B cell (primary cell): ENCODE measurements around the gene RASA2. TPM values are rescaled to one million over a fixed set of nuclear protein-coding genes. Genes with fewer than 3 reads are reported as not detected.

ENCODE experiments used
- ATAC-seq: fragments of 200-7000 bp; cut with Tn5 transposase; one replicate; pipeline ENCODE4 v1.10.0; 2021; ENCODE audit warnings: low read depth, mild to moderate bottlenecking, moderate number of reproducible peaks, moderate library complexity
- CTCF ChIA-PET: fragments of 350-600 bp; sonication (Branson Sonifier 250); formaldehyde crosslinking; loops from one replicate; lab custom pipeline; 2021; ENCODE audit warnings: antibody characterized with exemption, inconsistent platforms; lab: Charles Lee
- POLR2A ChIA-PET: fragments of 350-600 bp; sonication (Branson Sonifier 250); formaldehyde crosslinking; loops from one replicate; lab custom pipeline; 2021; ENCODE audit warnings: antibody characterized with exemption; lab: Charles Lee
- DNase-seq: peaks from one replicate; pipeline ENCODE4 v3.0.0; 2013
- H2AFZ ChIP-seq: 2 replicates; pipeline ENCODE4 v1.6.1; 2012; ENCODE audit warnings: mild to moderate bottlenecking, low read depth, low read length; ENCODE audit not compliant: insufficient read depth, poor library complexity, severe bottlenecking
- H3K27ac ChIP-seq, 2 donors: 1 replicate in 1 of 2; 2 replicates in 1 of 2; pipeline ENCODE4 v1.5.1; 2012 to 2013; ENCODE audit warnings: low read length in 2 of 2, mild to moderate bottlenecking in 2 of 2, moderate library complexity in 1 of 2
- H3K27me3 ChIP-seq, 4 experiments: fragments of 200-600 bp in 1 of 4; sonication (generic) in 1 of 4; replicated peaks in 1 of 4; 1 replicate in 2 of 4; 2 replicates in 2 of 4; pipeline versions ENCODE4 v1.6.1 to v1.7.0; 2013 to 2016; ENCODE audit warnings: low read length in 3 of 4, mild to moderate bottlenecking in 2 of 4, mixed read lengths in 1 of 4, moderate library complexity in 1 of 4; ENCODE audit not compliant: insufficient read depth in 4 of 4, control insufficient read depth in 3 of 4; ENCODE audit errors: control extremely low read depth in 1 of 4
- H3K36me3 ChIP-seq, 2 experiments: replicated peaks in 1 of 2; 1 replicate in 1 of 2; 2 replicates in 1 of 2; pipeline versions ENCODE4 v1.6.1 to v1.7.1; 2013; ENCODE audit warnings: low read length in 1 of 2; ENCODE audit not compliant: insufficient read depth in 2 of 2, control insufficient read depth in 1 of 2; ENCODE audit errors: control extremely low read depth in 1 of 2, extremely low read depth in 1 of 2
- H3K4me1 ChIP-seq, 2 donors: fragments of 200-600 bp in 1 of 2; sonication (generic) in 1 of 2; 1 replicate in 1 of 2; 2 replicates in 1 of 2; pipeline versions ENCODE4 v1.5.1 to v1.6.1; 2013 to 2017; ENCODE audit warnings: low read length in 2 of 2; ENCODE audit not compliant: control insufficient read depth in 2 of 2, insufficient read depth in 2 of 2
- H3K4me2 ChIP-seq: replicated peaks from 2 replicates; pipeline ENCODE3; 2012; ENCODE audit warnings: mild to moderate bottlenecking, low read depth, low read length; ENCODE audit not compliant: poor library complexity, severe bottlenecking
- H3K4me3 ChIP-seq, 5 experiments: fragments of 200-600 bp in 1 of 5; sonication (generic) in 1 of 5; 1 replicate in 3 of 5; 2 replicates in 2 of 5; pipeline versions ENCODE4 v1.5.1 to v1.7.0; 2011 to 2016; ENCODE audit warnings: low read length in 4 of 5, mild to moderate bottlenecking in 4 of 5, low read depth in 2 of 5, control low read depth in 1 of 5, moderate library complexity in 1 of 5; ENCODE audit not compliant: insufficient read depth in 1 of 5; ENCODE audit errors: control extremely low read depth in 1 of 5, extremely low read depth in 1 of 5
- H3K79me2 ChIP-seq: fragments of 200-600 bp; sonication (generic); one replicate; pipeline ENCODE4 v1.6.0; 2016; ENCODE audit warnings: low read length; ENCODE audit not compliant: control insufficient read depth, insufficient read depth
- H3K9ac ChIP-seq: fragments of 200-600 bp; sonication (generic); 2 replicates; pipeline ENCODE4 v1.6.1; 2017; ENCODE audit warnings: mild to moderate bottlenecking, low read length, moderate library complexity
- H3K9me3 ChIP-seq, 3 donors: one replicate each; pipeline versions ENCODE4 v1.6.1 to v1.7.1; 2013; ENCODE audit warnings: low read length in 2 of 3; ENCODE audit not compliant: control insufficient read depth in 2 of 3, insufficient read depth in 1 of 3; ENCODE audit errors: control extremely low read depth in 1 of 3
- H4K20me1 ChIP-seq: 2 replicates; pipeline ENCODE4 v1.6.0; 2012; ENCODE audit warnings: mild to moderate bottlenecking, low read length; ENCODE audit not compliant: insufficient read depth, control insufficient read depth, poor library complexity, severe bottlenecking
- H3K27ac Mint-ChIP-seq: one replicate; pipeline ENCODE4 v1.8.0; 2021; ENCODE audit warnings: mixed read lengths
- H3K27me3 Mint-ChIP-seq: one replicate; pipeline ENCODE4 v1.8.0; 2021; ENCODE audit warnings: mixed read lengths
- H3K4me1 Mint-ChIP-seq: one replicate; pipeline ENCODE4 v1.8.0; 2021; ENCODE audit warnings: mixed read lengths
- H3K4me3 Mint-ChIP-seq: one replicate; pipeline ENCODE4 v1.8.0; 2021; ENCODE audit warnings: mixed read lengths
- H3K9me3 Mint-ChIP-seq: one replicate; pipeline ENCODE4 v1.8.0; 2022; ENCODE audit warnings: mixed read lengths; ENCODE audit not compliant: insufficient read depth
- EZH2 ChIP-seq: IDR thresholded peaks from 2 replicates; pipeline ENCODE4 v1.6.1; 2012; ENCODE audit warnings: borderline replicate concordance, low read depth, mild to moderate bottlenecking, moderate library complexity, low read length; ENCODE audit not compliant: insufficient read depth, poor library complexity, severe bottlenecking
- WGBS: methylation state at CpG from one replicate; pipeline ENCODE4 v1.1.5; 2013; ENCODE audit warnings: missing lambda C conversion rate; ENCODE audit not compliant: insufficient coverage; 5-methylcytosine and 5-hydroxymethylcytosine counted together
- intact Hi-C: fragments of 100-400 bp; cut with micrococcal nuclease; formaldehyde crosslinking; loops from one replicate; pipeline ENCODE4 v1.10.0; 2022
- polyA plus RNA-seq: library from polyadenylated mRNA; depleted of rRNA; stranded (reverse); fragments of >200 nt; gene quantifications from 2 replicates; pipeline ENCODE4 v1.2.3, GENCODE V29; 2012
- total RNA-seq, 2 donors: library from RNA; stranded (reverse); fragments of 120-200 nt in 1 of 2; gene quantifications; 1 replicate in 1 of 2; 2 replicates in 1 of 2; pipeline versions ENCODE4 v1.2.3 to v1.2.4, GENCODE V29; 2013 to 2022
- TF ChIP-seq, protein P1 (sequence below): fragments of 200-600 bp; IDR thresholded peaks from one replicate; pipeline ENCODE4 v1.8.0; 2022; ENCODE audit warnings: antibody characterized with exemption, mild to moderate bottlenecking

Gene RASA2
- total and polyA plus RNA-seq, 2 donors (not counting 1 experiment from before 2014, with no cell fraction given), result 12.3 to 47.7 TPM

DNA sequence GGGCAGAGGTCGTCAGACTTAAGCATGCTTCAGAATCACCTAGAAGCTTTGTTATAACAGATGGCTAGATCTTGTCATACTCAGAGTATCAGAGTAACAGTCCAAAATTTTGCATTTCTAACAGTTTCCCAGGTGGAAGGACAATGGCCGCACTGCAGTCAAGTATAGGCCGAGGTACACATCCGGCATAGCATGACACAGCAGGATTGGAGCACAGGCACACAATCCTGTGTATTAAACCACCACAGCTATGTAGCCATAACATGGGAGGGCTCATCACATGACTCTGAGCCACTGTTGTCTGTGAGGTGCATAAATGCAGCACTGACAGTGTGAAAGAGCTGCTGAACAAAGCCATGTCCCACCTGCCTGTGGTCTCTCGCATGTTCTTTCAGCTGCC is 165.5 kb downstream of the RASA2 start:
- CTCF ChIA-PET, result no interaction called here
- intact Hi-C loops, result no loop called here
- no peaks in the 10 kb centered on the region for H3K4me1 Mint-ChIP-seq

DNA sequence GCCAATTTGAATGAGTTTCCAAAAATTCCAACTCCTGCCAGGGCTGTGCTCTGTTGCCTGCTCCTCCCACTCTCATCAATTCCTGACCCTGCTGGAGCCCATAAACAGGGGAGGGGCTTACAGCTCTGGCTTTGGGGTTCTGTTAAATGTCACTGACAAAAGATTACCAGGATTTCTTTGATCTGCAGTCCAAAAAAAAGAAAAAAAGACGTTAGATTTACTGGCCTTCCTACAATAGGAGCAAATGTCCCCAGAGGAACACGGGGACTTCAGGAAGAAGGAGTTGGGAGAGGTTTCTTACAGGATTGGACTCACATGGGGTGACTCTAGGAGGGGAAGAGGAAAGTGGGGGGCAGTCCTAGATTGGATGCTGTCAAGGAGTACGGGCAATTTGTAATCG is 167.0 kb downstream of the RASA2 start:
- Histone ChIP-seq H3K9me3 (peaks cover 0 to 8% (median 2%) of the 10 kb centered on the region in 3 donors), H2AFZ (no peak overlapping the region), H3K27ac (no peak overlapping the region), H3K79me2 (no peaks in the 10 kb centered on the region), H3K4me3 (no peak overlapping the region), H3K4me2 (no peak overlapping the region), H3K27me3 (peaks cover 0 to 14% (median 9%) of the 10 kb centered on the region in 4 experiments), H3K9ac (no peak overlapping the region), H3K4me1 (no peaks in the 10 kb centered on the region), H3K36me3 (no peaks in the 10 kb centered on the region), H4K20me1 (no peaks in the 10 kb centered on the region)
- Mint-ChIP-seq H3K27ac (no peak overlapping the region), H3K4me1 (no peaks in the 10 kb centered on the region), H3K27me3 (peaks cover 34% of the 10 kb centered on the region), H3K4me3 (no peak overlapping the region), H3K9me3 (peaks cover 6% of the 10 kb centered on the region)
- 89% methylated on average over 4 of the region's 4 CpGs for WGBS
- CTCF ChIA-PET, result no interaction called here
- POLR2A ChIA-PET, result no interaction called here
- DNase-seq (no peak), ATAC-seq (no peak)
- intact Hi-C loops, result no loop called here
- TF ChIP-seq EZH2, result no peak
- TF ChIP-seq, protein P1, sequence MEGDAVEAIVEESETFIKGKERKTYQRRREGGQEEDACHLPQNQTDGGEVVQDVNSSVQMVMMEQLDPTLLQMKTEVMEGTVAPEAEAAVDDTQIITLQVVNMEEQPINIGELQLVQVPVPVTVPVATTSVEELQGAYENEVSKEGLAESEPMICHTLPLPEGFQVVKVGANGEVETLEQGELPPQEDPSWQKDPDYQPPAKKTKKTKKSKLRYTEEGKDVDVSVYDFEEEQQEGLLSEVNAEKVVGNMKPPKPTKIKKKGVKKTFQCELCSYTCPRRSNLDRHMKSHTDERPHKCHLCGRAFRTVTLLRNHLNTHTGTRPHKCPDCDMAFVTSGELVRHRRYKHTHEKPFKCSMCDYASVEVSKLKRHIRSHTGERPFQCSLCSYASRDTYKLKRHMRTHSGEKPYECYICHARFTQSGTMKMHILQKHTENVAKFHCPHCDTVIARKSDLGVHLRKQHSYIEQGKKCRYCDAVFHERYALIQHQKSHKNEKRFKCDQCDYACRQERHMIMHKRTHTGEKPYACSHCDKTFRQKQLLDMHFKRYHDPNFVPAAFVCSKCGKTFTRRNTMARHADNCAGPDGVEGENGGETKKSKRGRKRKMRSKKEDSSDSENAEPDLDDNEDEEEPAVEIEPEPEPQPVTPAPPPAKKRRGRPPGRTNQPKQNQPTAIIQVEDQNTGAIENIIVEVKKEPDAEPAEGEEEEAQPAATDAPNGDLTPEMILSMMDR, result no peak

More for the DNA sequence above, 165.5 kb downstream of the RASA2 start:
- H3K27ac Mint-ChIP-seq, result no peak overlapping the region
- H3K9me3 Mint-ChIP-seq, result peaks cover 6% of the 10 kb centered on the region
- H2AFZ ChIP-seq, result no peak overlapping the region
- H3K9ac ChIP-seq, result no peak overlapping the region
- no peaks in the 10 kb centered on the region for H3K36me3 ChIP-seq
- H3K27me3 ChIP-seq, result peaks cover 0 to 4% (median 2%) of the 10 kb centered on the region in 4 experiments
- no peaks in the 10 kb centered on the region for H3K4me1 ChIP-seq
- WGBS, result 93% methylated on average over 5 of the region's 5 CpGs
- ATAC-seq (no peak), DNase-seq (no peak)
- POLR2A ChIA-PET, result no interaction called here
- H3K4me3 Mint-ChIP-seq, result no peak overlapping the region
- H3K4me3 ChIP-seq, result no peak overlapping the region
- no peaks in the 10 kb centered on the region for H4K20me1 ChIP-seq
- TF ChIP-seq EZH2, result no peak
- TF ChIP-seq, protein P1, result no peak
- no peak overlapping the region for H3K4me2 ChIP-seq
- H3K27ac ChIP-seq, result no peak overlapping the region
- peaks cover 21% of the 10 kb centered on the region for H3K27me3 Mint-ChIP-seq
- H3K79me2 ChIP-seq, result no peaks in the 10 kb centered on the region
- peaks cover 0 to 5% (median 2%) of the 10 kb centered on the region in 3 donors for H3K9me3 ChIP-seq
